ENCODE data around the gene B4GALNT3. TPM values are rescaled to one million over a fixed set of nuclear protein-coding genes. Genes with fewer than 3 reads are reported as not detected.

Gene B4GALNT3
- total RNA-seq, 1 experiment from 2014 or later = 23.3 TPM

DNA sequence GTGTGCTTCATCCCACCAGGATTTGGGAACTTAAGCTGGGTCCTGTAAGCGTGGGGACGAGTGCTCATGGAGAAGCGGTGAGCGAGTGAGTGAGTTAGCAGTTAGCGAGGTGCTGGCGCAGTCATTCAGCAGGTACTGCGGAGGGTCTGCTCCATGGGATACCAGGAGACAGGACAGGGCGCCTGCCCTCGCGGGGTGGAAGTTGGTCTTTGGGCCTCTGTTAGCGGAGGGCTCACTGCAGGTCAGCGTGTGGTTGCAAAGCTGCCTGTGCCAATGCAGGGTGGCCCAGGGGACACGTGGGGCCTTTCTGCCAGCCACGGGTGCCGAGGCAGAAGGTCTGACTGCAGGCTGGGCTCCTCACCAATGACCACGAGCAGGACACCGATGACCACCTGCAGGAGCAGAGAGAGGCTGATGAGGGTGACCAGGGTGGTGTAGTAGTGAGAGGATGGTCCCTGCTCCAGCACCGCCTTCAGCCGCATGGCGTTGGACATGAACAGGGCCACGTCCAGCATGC, 105.9 kb downstream of the B4GALNT3 start:
- Histone ChIP-seq H2AK5ac (ENCODE audit: insufficient read length, low read length) (no peak overlapping the region), H3K14ac (ENCODE audit: insufficient read depth, low read length) (no peak overlapping the region; the same call in 1 of the 2 replicates), H3K4me1 (ENCODE audit: insufficient read depth, low read length) (no peaks in the 10 kb centered on the region), H2BK120ac (ENCODE audit: low read depth, low read length, poor library complexity, severe bottlenecking) (no peak overlapping the region), H2BK12ac (ENCODE audit: insufficient read length, low read depth, low read length) (no peak overlapping the region), H3K27ac (ENCODE audit: insufficient read length, low read depth, low read length) (no peak overlapping the region), H3K27me3 (ENCODE audit: insufficient read depth, low read length) (no peaks in the 10 kb centered on the region), H3K79me2 (ENCODE audit: insufficient read depth, low read length) (no peaks in the 10 kb centered on the region), H2BK20ac (ENCODE audit: low read depth, low read length, poor library complexity, severe bottlenecking) (no peak overlapping the region), H4K20me1 (ENCODE audit: control insufficient read depth, insufficient read depth, insufficient read length) (no peaks in the 10 kb centered on the region), H3K9me3 (ENCODE audit: control insufficient read depth, low read depth, low read length) (no peaks in the 10 kb centered on the region), H3K4me2 (ENCODE audit: insufficient read depth, insufficient read length, low read length) (no peak overlapping the region), H3K9ac (ENCODE audit: extremely low read depth, insufficient read length, low read length) (no peak overlapping the region), H3K23ac (ENCODE audit: insufficient read length, low read depth, low read length) (no peak overlapping the region), H3K23me2 (ENCODE audit: insufficient read length, low read depth, low read length, poor library complexity, severe bottlenecking) (peaks cover 6% of the 10 kb centered on the region), H2BK5ac (ENCODE audit: insufficient read length, low read length) (no peak overlapping the region), H2BK15ac (ENCODE audit: low read depth, low read length) (no peak overlapping the region), H3K18ac (ENCODE audit: insufficient read length, low read depth, low read length) (no peak overlapping the region), H2AFZ (ENCODE audit: low read length) (no peak overlapping the region), H3K56ac (ENCODE audit: insufficient read length, low read depth, low read length) (no peak overlapping the region), H3K79me1 (ENCODE audit: insufficient read depth, low read depth, low read length, poor library complexity, severe bottlenecking) (no peaks in the 10 kb centered on the region), H4K91ac (ENCODE audit: insufficient read length, low read depth, low read length) (no peak overlapping the region), H3T11ph (ENCODE audit: low read length) (no peak overlapping the region), H4K5ac (ENCODE audit: insufficient read length, low read depth, low read length) (no peak overlapping the region), H3K4ac (ENCODE audit: low read depth, low read length) (no peak overlapping the region), H4K8ac (replicated peaks; ENCODE audit: insufficient read length, low read depth, low read length) (no peak overlapping the region)
- H3K9me3 Mint-ChIP-seq = no peaks in the 10 kb centered on the region
- TF ChIP-seq, protein P1, sequence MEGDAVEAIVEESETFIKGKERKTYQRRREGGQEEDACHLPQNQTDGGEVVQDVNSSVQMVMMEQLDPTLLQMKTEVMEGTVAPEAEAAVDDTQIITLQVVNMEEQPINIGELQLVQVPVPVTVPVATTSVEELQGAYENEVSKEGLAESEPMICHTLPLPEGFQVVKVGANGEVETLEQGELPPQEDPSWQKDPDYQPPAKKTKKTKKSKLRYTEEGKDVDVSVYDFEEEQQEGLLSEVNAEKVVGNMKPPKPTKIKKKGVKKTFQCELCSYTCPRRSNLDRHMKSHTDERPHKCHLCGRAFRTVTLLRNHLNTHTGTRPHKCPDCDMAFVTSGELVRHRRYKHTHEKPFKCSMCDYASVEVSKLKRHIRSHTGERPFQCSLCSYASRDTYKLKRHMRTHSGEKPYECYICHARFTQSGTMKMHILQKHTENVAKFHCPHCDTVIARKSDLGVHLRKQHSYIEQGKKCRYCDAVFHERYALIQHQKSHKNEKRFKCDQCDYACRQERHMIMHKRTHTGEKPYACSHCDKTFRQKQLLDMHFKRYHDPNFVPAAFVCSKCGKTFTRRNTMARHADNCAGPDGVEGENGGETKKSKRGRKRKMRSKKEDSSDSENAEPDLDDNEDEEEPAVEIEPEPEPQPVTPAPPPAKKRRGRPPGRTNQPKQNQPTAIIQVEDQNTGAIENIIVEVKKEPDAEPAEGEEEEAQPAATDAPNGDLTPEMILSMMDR (conservative IDR thresholded peaks at IDR 0.05) = no peak
- H3K4me3 Mint-ChIP-seq = no peak overlapping the region
- peak overlapping the region in 1 of 3 experiments; percentile 41; a peak in 1 of 7 replicates for H3K27ac Mint-ChIP-seq
- WGBS (ENCODE audit: extremely low coverage, insufficient read length, low lambda C conversion rate) = no CpG with 5 or more reads among the region's 21 CpGs
- peaks cover 8% of the 10 kb centered on the region for H3K27me3 Mint-ChIP-seq (ENCODE audit: low read depth)
- DNase-seq = no peak
- H3K4me1 Mint-ChIP-seq = peaks cover 6 to 9% of the 10 kb centered on the region in 2 experiments
- H3K36me3 Mint-ChIP-seq (ENCODE audit: insufficient read depth in 1 of 3, low read depth in 3 of 3) = no peaks in the 10 kb centered on the region; a peak in 1 of 7 replicates

Data from H9 (cell line).